GM18511 (cell line): Measurements from ENCODE around the gene CLIC4.

Experiments
- ATAC-seq: cut with Tn5 transposase; IDR thresholded peaks from one replicate; pipeline ENCODE4 v1.9.1; 2021; ENCODE audit warnings: mild to moderate bottlenecking, moderate library complexity; ENCODE audit not compliant: unreplicated experiment

Gene CLIC4

GRCh38 chr1:24855474-24855873 lies 110.2 kb downstream of the CLIC4 start:
- no peak for ATAC-seq

- no peak for ATAC-seq
Measured at GRCh38 chr1:24856787-24857506, 111.7 kb downstream of the CLIC4 start.

- ATAC-seq = no peak
Measured at GRCh38 chr1:24857507-24858133, 112.4 kb downstream of the CLIC4 start.

- ATAC-seq = no peak
Measured at GRCh38 chr1:24858277-24858676, 113.0 kb downstream of the CLIC4 start.

- no peak for ATAC-seq
Measured at GRCh38 chr1:24859063-24860010, 114.1 kb downstream of the CLIC4 start.

GRCh38 chr1:24860841-24861240 lies 115.6 kb downstream of the CLIC4 start:
- no peak for ATAC-seq

GRCh38 chr1:24861821-24862727 lies 116.8 kb downstream of the CLIC4 start:
- ATAC-seq = no peak

GRCh38 chr1:24862775-24863483 lies 117.7 kb downstream of the CLIC4 start:
- no peak for ATAC-seq

- no peak for ATAC-seq
Measured at GRCh38 chr1:24864370-24864777, 119.1 kb downstream of the CLIC4 start.

GRCh38 chr1:24865168-24865567 lies 119.9 kb downstream of the CLIC4 start:
- no peak for ATAC-seq

GRCh38 chr1:24865587-24865986 lies 120.3 kb downstream of the CLIC4 start:
- ATAC-seq = no peak

GRCh38 chr1:24866211-24867083 lies 121.2 kb downstream of the CLIC4 start:
- no peak for ATAC-seq

- no peak for ATAC-seq
Measured at GRCh38 chr1:24867084-24867870, 122.0 kb downstream of the CLIC4 start.

GRCh38 chr1:24868016-24868875 lies 123.0 kb downstream of the CLIC4 start:
- no peak for ATAC-seq

- ATAC-seq = no peak
Measured at GRCh38 chr1:24870551-24871195, 125.4 kb downstream of the CLIC4 start.

- no peak for ATAC-seq
Measured at GRCh38 chr1:24871306-24871901, 126.2 kb downstream of the CLIC4 start.
